Liver (tissue), 9 donors: ENCODE results near the gene GSK3B. TPM values are rescaled to one million over a fixed set of nuclear protein-coding genes. Genes with fewer than 3 reads are reported as not detected.

ENCODE experiments used
- DNase-seq: peaks from one replicate; pipeline ENCODE4 v3.0.0-alpha.2; 2017; ENCODE audit warnings: low spot score
- H3K27ac ChIP-seq, 2 donors: one replicate each; pipeline ENCODE4 v1.7.0; 2013; ENCODE audit warnings: inconsistent platforms in 2 of 2, low read length in 2 of 2, control low read depth in 1 of 2, low read depth in 1 of 2, mild to moderate bottlenecking in 1 of 2
- H3K27me3 ChIP-seq, 4 donors: one replicate each; pipeline versions ENCODE4 v1.6.1 to v1.7.0; 2013; ENCODE audit warnings: low read length in 3 of 4, inconsistent platforms in 1 of 4, mild to moderate bottlenecking in 1 of 4, moderate library complexity in 1 of 4; ENCODE audit not compliant: control insufficient read depth in 4 of 4, insufficient read depth in 4 of 4
- H3K36me3 ChIP-seq, 4 donors: one replicate each; pipeline versions ENCODE4 v1.6.1 to v1.7.0; 2013; ENCODE audit warnings: low read length in 3 of 4, mild to moderate bottlenecking in 3 of 4, low read depth in 1 of 4, moderate library complexity in 1 of 4; ENCODE audit not compliant: control insufficient read depth in 4 of 4, insufficient read depth in 3 of 4
- H3K4me1 ChIP-seq, 4 donors: one replicate each; pipeline versions ENCODE4 v1.6.1 to v1.7.0; 2013; ENCODE audit warnings: low read length in 3 of 4, mild to moderate bottlenecking in 3 of 4, moderate library complexity in 1 of 4; ENCODE audit not compliant: control insufficient read depth in 4 of 4, insufficient read depth in 4 of 4
- H3K4me3 ChIP-seq, 3 donors: one replicate each; pipeline versions ENCODE4 v1.6.1 to v1.7.0; 2013; ENCODE audit warnings: low read length in 3 of 3, control low read depth in 1 of 3, low read depth in 1 of 3, mild to moderate bottlenecking in 1 of 3
- H3K9ac ChIP-seq, 2 donors: one replicate each; pipeline ENCODE4 v1.7.0; 2013; ENCODE audit warnings: low read length in 2 of 2, mild to moderate bottlenecking in 2 of 2, moderate library complexity in 2 of 2, control low read depth in 1 of 2, low read depth in 1 of 2
- H3K9me3 ChIP-seq, 4 donors: one replicate each; pipeline versions ENCODE4 v1.6.1 to v1.7.0; 2013; ENCODE audit warnings: low read length in 3 of 4; ENCODE audit not compliant: control insufficient read depth in 4 of 4
- EGR1 ChIP-seq, 2 donors: IDR thresholded peaks; 2 replicates each; pipeline ENCODE4 v1.6.1; 2016 to 2018; ENCODE audit warnings: antibody characterized with exemption in 2 of 2, low read depth in 2 of 2
- FOXA1 ChIP-seq: IDR thresholded peaks from 2 replicates; pipeline ENCODE4 v1.6.1; 2016; ENCODE audit warnings: antibody characterized with exemption
- FOXA2 ChIP-seq: IDR thresholded peaks from 2 replicates; pipeline ENCODE4 v1.6.1; 2016; ENCODE audit warnings: antibody characterized with exemption
- GABPA ChIP-seq, 2 donors: IDR thresholded peaks in 1 of 2; conservative IDR thresholded peaks in 1 of 2; 2 replicates each; pipeline ENCODE4 v1.6.1; 2016; ENCODE audit warnings: antibody characterized with exemption in 2 of 2, mild to moderate bottlenecking in 1 of 2, moderate library complexity in 1 of 2
- HNF4A ChIP-seq, 2 donors: conservative IDR thresholded peaks; 2 replicates each; pipeline ENCODE4 v1.6.1; 2016; ENCODE audit warnings: antibody characterized with exemption in 2 of 2, mild to moderate bottlenecking in 2 of 2
- HNF4G ChIP-seq: IDR thresholded peaks from 2 replicates; pipeline ENCODE4 v1.6.1; 2016; ENCODE audit warnings: antibody characterized with exemption
- JUND ChIP-seq, 2 donors: IDR thresholded peaks; 2 replicates each; pipeline ENCODE4 v1.6.1; 2016; ENCODE audit warnings: antibody characterized with exemption in 2 of 2
- NR2F2 ChIP-seq: IDR thresholded peaks from 2 replicates; pipeline ENCODE4 v1.6.1; 2016; ENCODE audit warnings: antibody characterized with exemption
- RAD21 ChIP-seq, 2 donors: IDR thresholded peaks; 2 replicates each; pipeline ENCODE4 v1.6.1; 2016; ENCODE audit warnings: antibody characterized with exemption in 2 of 2, mild to moderate bottlenecking in 2 of 2
- RXRA ChIP-seq, 2 donors: IDR thresholded peaks; 2 replicates each; pipeline ENCODE4 v1.6.1; 2017 to 2018; ENCODE audit warnings: antibody characterized with exemption in 2 of 2, mild to moderate bottlenecking in 1 of 2
- SP1 ChIP-seq: IDR thresholded peaks from 2 replicates; pipeline ENCODE4 v1.6.1; 2018; ENCODE audit warnings: antibody characterized with exemption, mild to moderate bottlenecking
- TAF1 ChIP-seq: conservative IDR thresholded peaks from 2 replicates; pipeline ENCODE4 v1.6.1; 2016; ENCODE audit warnings: antibody characterized with exemption, mild to moderate bottlenecking
- YY1 ChIP-seq: IDR thresholded peaks from 2 replicates; pipeline ENCODE4 v1.6.1; 2016; ENCODE audit warnings: antibody characterized with exemption, mild to moderate bottlenecking
- WGBS: extraction: QIAGEN DNeasy Blood & Tissue Kit; methylation state at CpG from one replicate; pipeline ENCODE4 v1.1.7; 2013; 5-methylcytosine and 5-hydroxymethylcytosine counted together
- polyA plus RNA-seq, 2 donors: library from polyadenylated mRNA; stranded (reverse) in 1 of 2; unstranded in 1 of 2; fragments of 200-250 nt in 1 of 2; fragments of >200 nt in 1 of 2; fragmentation: Nextera tagmentation in 1 of 2; extraction: Ambion mirVana in 1 of 2; gene quantifications; one replicate each; pipeline versions ENCODE4 v1.2.1 to v1.2.3, GENCODE V29; 2013 to 2015
- total RNA-seq, 2 donors: library from RNA; depleted of rRNA; stranded (reverse); fragments of >200 nt; gene quantifications; one replicate each; pipeline ENCODE4 v1.2.3, GENCODE V29; 2014
- TF ChIP-seq, protein P1 (sequence below): IDR thresholded peaks from 2 replicates; pipeline ENCODE4 v1.6.1; 2016; ENCODE audit warnings: antibody characterized with exemption
- TF ChIP-seq, protein P2 (sequence below): IDR thresholded peaks from 2 replicates; pipeline ENCODE4 v1.6.1; 2016; ENCODE audit warnings: antibody characterized with exemption
- TF ChIP-seq, protein P3 (sequence below): IDR thresholded peaks from 2 replicates; pipeline ENCODE4 v1.6.1; 2016; ENCODE audit warnings: antibody characterized with exemption
- TF ChIP-seq, protein P4 (sequence below): IDR thresholded peaks from 2 replicates; pipeline ENCODE4 v1.6.1; 2016; ENCODE audit warnings: antibody characterized with exemption, mild to moderate bottlenecking
- donor health status: healthy.
- donor health status: healthy.
- donor health status: healthy.
- donor health status: healthy.
- donor health status: healthy.

Gene GSK3B
- total and polyA plus RNA-seq, 4 donors: 10.5 to 20.8 (median 18.5) TPM

DNA sequence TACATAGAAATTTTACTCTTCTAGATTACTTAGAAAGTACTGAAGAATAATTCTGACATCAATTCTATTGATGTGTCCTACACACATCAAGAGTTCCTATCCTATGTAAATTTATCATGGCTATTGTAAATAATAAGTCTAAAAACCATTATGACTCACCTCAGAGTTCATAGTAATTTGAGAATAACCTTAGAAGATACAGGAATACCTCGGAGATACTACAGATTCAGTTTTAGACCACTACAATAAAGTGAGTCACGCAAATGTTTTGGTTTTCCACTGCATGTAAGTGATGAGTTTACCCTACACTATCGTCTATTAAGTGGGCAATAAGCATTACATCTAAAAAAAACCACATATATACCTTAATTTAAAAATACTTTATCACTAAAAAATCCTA lies 237.6 kb downstream of the GSK3B start:
- Histone ChIP-seq H3K9me3 (peaks cover 0 to 3% (median 0%) of the 10 kb centered on the region in 4 donors), H3K9ac (no peak overlapping the region), H3K4me3 (no peak overlapping the region), H3K27me3 (no peaks in the 10 kb centered on the region), H3K36me3 (peaks cover 0 to 10% (median 5%) of the 10 kb centered on the region in 4 donors), H3K27ac (no peak overlapping the region), H3K4me1 (no peaks in the 10 kb centered on the region)
- WGBS: 98% methylated on average over 3 of the region's 3 CpGs
- no peak for DNase-seq
- TF ChIP-seq RXRA (IDR thresholded peaks at IDR 0.05) (no peak), YY1 (no peak), SP1 (no peak)
- TF ChIP-seq, protein P1, sequence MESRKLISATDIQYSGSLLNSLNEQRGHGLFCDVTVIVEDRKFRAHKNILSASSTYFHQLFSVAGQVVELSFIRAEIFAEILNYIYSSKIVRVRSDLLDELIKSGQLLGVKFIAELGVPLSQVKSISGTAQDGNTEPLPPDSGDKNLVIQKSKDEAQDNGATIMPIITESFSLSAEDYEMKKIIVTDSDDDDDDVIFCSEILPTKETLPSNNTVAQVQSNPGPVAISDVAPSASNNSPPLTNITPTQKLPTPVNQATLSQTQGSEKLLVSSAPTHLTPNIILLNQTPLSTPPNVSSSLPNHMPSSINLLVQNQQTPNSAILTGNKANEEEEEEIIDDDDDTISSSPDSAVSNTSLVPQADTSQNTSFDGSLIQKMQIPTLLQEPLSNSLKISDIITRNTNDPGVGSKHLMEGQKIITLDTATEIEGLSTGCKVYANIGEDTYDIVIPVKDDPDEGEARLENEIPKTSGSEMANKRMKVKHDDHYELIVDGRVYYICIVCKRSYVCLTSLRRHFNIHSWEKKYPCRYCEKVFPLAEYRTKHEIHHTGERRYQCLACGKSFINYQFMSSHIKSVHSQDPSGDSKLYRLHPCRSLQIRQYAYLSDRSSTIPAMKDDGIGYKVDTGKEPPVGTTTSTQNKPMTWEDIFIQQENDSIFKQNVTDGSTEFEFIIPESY: no peak

DNA sequence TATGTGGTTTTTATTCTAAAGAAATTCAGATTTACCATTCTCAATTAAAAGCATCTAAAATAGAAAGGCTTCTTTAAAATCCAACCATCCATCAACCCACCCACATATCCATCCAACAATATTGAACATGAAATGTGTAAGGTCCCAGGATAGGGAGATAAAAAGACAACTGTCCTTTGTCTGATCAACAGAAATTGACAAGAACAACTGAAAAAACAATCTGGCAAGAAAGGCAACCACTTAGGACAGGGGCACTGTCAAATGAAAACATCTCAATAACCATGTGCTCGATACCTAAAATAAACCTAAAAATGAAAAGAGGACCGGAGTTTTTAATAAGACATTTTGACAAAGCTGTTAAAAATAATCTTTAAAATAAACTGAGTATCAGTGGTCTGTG lies 245.1 kb downstream of the GSK3B start:
- Histone ChIP-seq H3K4me3 (no peak overlapping the region), H3K9me3 (no peaks in the 10 kb centered on the region), H3K36me3 (no peaks in the 10 kb centered on the region), H3K27ac (no peak overlapping the region), H3K4me1 (no peaks in the 10 kb centered on the region), H3K27me3 (no peaks in the 10 kb centered on the region), H3K9ac (no peak overlapping the region)
- no peak for DNase-seq
- TF ChIP-seq EGR1 (IDR thresholded peaks at IDR 0.05; ENCODE audit: low read depth in 2 of 2) (no peak), NR2F2 (no peak), YY1 (no peak), RAD21 (IDR thresholded peaks at IDR 0.05) (no peak), FOXA1 (no peak), JUND (IDR thresholded peaks at IDR 0.05) (no peak), GABPA (IDR thresholded peaks at IDR 0.05 in 1 of 2, conservative IDR thresholded peaks at IDR 0.05 in 1 of 2) (no peak), HNF4A (conservative IDR thresholded peaks at IDR 0.05) (no peak), FOXA2 (no peak), TAF1 (no peak), HNF4G (no peak), RXRA (IDR thresholded peaks at IDR 0.05) (no peak)
- TF ChIP-seq, protein P2, sequence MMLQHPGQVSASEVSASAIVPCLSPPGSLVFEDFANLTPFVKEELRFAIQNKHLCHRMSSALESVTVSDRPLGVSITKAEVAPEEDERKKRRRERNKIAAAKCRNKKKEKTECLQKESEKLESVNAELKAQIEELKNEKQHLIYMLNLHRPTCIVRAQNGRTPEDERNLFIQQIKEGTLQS: no peak
- TF ChIP-seq, protein P3, sequence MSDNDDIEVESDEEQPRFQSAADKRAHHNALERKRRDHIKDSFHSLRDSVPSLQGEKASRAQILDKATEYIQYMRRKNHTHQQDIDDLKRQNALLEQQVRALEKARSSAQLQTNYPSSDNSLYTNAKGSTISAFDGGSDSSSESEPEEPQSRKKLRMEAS: no peak
- TF ChIP-seq, protein P1: no peak
- TF ChIP-seq, protein P4, sequence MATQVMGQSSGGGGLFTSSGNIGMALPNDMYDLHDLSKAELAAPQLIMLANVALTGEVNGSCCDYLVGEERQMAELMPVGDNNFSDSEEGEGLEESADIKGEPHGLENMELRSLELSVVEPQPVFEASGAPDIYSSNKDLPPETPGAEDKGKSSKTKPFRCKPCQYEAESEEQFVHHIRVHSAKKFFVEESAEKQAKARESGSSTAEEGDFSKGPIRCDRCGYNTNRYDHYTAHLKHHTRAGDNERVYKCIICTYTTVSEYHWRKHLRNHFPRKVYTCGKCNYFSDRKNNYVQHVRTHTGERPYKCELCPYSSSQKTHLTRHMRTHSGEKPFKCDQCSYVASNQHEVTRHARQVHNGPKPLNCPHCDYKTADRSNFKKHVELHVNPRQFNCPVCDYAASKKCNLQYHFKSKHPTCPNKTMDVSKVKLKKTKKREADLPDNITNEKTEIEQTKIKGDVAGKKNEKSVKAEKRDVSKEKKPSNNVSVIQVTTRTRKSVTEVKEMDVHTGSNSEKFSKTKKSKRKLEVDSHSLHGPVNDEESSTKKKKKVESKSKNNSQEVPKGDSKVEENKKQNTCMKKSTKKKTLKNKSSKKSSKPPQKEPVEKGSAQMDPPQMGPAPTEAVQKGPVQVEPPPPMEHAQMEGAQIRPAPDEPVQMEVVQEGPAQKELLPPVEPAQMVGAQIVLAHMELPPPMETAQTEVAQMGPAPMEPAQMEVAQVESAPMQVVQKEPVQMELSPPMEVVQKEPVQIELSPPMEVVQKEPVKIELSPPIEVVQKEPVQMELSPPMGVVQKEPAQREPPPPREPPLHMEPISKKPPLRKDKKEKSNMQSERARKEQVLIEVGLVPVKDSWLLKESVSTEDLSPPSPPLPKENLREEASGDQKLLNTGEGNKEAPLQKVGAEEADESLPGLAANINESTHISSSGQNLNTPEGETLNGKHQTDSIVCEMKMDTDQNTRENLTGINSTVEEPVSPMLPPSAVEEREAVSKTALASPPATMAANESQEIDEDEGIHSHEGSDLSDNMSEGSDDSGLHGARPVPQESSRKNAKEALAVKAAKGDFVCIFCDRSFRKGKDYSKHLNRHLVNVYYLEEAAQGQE: no peak
- 93% methylated on average over 2 of the region's 2 CpGs for WGBS
